Endothelial cell of hepatic sinusoid (primary cell): ENCODE measurements around the gene THUMPD1.
"Not testable (repeated sequence)": the region's sequence is repeated elsewhere in the genome, so short reads cannot be mapped to it uniquely, and the experiment has no call there.

Source experiments
- in situ Hi-C: cut with HindIII; loops from 2 replicates; pipeline ENCODE4 v1.10.0; 2017; ENCODE audit warnings: low sequenced_read_pairs

Gene THUMPD1, protein sequence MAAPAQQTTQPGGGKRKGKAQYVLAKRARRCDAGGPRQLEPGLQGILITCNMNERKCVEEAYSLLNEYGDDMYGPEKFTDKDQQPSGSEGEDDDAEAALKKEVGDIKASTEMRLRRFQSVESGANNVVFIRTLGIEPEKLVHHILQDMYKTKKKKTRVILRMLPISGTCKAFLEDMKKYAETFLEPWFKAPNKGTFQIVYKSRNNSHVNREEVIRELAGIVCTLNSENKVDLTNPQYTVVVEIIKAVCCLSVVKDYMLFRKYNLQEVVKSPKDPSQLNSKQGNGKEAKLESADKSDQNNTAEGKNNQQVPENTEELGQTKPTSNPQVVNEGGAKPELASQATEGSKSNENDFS

DNA sequence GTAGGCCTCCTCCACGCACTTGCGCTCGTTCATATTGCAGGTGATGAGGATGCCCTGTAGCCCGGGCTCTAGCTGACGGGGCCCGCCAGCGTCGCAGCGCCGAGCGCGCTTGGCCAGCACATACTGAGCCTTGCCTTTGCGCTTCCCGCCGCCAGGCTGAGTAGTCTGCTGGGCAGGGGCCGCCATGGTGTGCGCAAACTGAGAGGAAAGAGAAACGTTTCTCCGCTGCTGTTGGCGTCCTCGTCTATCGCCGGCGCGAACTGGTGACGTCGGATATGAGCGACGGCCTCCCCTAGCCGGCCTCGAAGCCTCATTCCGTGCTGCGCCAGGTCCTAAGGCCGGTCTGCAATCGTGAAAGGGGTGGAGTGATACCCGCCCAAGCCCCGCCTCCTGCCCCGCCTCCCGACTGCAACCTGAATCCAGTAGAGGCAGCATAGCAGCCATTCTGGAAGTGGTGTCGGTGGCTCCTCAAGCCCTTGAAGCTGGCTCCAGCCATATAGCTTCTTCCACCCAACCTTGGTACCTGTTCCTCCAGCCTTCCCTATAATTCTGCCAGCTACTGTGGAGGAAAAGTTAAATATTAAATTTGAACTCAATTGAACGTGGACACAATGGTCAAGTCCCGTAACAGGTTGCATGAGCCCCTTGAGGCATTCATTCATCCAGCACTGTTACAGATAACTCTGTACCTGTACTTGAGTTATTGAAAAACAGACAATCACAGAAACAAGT lies at the start of gene THUMPD1:
Gene THUMPD1 (minus strand): TSS at position 265 of the 732 bp plus-strand sequence. CDS start 79 bp downstream, at position 186.
- in situ Hi-C loops = no loop called here

GRCh38 chr16:20789130-20789529 lies 47.5 kb upstream of the THUMPD1 start:
- in situ Hi-C loops = loop anchor here (5.0 kb wide), 1 partner anchor 38 kb away; no protein-coding TSS in a partner anchor

DNA sequence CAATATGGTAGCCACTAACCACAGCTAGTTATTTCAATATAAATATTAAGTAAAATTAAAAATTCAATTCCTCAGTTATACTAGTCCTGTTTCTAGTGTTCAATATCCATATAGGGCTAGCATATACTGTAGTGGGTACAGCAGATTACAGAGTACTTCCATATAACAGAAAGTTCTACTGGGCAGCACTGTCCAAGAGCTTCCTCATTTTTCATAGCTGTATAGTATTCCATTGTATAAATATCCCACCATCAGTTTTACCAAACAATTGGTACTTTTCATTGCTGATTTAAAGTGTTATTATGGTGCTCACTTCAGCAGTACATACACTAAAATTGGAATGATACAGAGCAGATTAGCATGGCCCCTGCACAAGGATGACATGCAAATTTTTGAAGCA lies 42.6 kb upstream of the THUMPD1 start:
- in situ Hi-C loops = no loop called here

GRCh38 chr16:20782470-20782869 lies 40.9 kb upstream of the THUMPD1 start:
- in situ Hi-C loops = no loop called here

- in situ Hi-C loops = no loop called here
Measured at GRCh38 chr16:20781697-20782096, 40.1 kb upstream of the THUMPD1 start.

- in situ Hi-C loops = no loop called here
Measured at GRCh38 chr16:20774703-20775362, 33.2 kb upstream of the THUMPD1 start.

DNA sequence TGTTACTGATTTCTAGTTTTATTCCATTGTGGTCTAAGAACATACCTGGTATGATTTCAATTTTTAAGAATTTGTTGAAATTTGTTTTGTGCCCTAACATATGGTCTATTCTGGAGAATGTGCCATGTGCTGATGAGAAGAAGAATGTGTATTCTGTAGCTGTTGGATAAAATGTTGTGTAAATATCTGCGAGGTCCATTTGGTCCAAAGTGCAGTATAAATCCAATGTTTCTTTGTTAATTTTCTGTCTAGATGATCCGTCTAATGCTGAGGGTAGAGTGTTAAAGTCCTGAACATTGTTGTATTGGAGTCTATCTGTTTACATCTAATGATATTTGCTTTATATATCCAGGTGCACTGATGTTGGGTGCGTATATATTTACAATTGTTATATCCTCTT lies 32.1 kb upstream of the THUMPD1 start:
- in situ Hi-C loops = no loop called here

DNA sequence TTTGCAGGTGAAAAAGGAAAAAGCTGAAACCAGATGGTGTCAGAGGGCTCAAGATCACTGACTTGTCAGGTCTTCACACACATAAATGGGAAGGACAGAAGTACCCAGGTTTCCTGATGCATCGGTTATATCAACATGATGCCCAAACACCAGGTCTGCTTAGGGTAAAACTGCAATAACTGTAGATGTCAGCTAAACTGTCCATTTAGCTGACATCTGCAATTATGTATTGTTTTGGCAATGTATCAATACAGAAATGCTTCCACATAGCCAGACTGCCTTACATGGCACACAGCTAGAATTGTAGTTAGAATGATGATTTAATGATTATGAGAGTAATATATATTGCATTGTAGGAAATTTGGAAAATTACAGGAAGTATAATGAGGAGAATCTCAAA lies 27.2 kb upstream of the THUMPD1 start:
- in situ Hi-C loops = no loop called here

DNA sequence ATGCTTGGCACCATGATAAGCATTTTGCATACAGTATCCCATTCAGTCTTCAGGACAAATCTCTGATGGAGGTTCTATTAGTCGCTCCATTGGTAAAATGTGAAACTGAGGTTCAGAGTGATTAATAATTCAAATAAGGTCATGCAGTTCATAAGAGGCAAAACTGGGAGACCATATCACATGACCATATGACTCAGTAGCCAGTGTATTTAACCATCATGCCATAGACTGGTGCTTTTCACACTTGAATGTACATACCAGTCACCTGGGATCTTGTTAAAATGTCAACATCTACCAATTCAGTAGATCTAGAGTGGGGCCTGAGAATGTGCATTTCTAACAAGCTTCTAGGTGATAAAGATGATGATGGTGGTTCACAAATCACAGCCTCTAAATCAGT lies 26.5 kb upstream of the THUMPD1 start:
- in situ Hi-C loops = no loop called here

DNA sequence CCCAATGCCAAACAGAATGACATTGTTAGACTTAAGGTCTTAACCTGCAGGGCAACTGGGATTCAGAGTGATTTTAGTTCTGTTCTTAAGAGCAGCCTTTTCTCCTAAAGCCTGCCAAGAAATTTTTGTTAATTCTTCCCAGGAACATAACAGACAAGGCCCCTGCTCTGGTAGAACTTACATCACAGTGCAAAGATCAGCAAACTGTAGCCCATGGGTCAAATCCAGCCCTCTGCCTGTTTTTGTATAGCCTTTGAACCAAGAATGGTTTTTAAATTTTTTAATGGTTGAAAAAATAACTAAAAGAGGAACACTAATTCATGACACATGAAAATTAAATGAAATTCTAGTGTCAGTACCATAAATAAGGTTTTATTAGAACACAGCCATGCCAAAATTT lies 26.0 kb upstream of the THUMPD1 start:
- in situ Hi-C loops = no loop called here

GRCh38 chr16:20766294-20766693 lies 24.7 kb upstream of the THUMPD1 start:
- in situ Hi-C loops = no loop called here

DNA sequence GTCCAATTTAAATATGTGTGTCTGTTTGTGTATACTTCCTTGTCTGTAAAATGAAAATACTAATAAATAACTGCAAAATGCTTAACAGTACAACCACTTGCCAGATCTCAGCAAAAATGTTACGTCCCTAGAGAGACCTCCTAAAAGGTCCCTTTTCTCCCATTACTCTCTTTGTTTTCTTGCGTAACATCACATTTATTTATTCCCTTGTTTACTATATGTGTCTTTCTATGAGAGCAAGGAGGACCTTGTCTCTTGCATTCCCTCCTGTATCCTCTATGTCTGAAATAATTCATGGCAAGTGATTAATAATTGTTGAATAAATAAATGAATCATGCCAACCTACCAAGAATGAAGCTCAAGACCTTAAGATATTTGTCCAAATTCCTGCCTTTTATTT lies 24.1 kb upstream of the THUMPD1 start:
- in situ Hi-C loops = no loop called here

DNA sequence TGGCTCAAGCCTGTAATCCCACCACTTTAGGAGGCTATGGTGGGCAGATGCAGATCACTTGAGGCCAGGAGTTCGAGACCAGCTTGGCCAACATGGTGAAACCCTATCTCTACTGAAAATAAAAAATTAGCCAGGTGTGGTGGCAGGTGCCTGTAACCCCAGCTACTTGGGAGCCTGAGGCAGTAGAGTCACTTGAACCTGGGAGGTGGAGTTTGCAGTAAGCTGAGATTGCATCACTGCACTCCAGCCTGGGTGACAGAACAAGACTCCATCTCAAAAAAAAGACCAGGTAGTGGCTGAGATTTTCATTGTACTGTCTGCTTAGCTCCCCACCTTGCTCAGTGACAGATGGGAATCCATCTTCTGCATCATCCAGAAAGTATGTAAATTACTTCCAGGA lies 22.8 kb upstream of the THUMPD1 start:
- in situ Hi-C loops = not testable (repeated sequence)

DNA sequence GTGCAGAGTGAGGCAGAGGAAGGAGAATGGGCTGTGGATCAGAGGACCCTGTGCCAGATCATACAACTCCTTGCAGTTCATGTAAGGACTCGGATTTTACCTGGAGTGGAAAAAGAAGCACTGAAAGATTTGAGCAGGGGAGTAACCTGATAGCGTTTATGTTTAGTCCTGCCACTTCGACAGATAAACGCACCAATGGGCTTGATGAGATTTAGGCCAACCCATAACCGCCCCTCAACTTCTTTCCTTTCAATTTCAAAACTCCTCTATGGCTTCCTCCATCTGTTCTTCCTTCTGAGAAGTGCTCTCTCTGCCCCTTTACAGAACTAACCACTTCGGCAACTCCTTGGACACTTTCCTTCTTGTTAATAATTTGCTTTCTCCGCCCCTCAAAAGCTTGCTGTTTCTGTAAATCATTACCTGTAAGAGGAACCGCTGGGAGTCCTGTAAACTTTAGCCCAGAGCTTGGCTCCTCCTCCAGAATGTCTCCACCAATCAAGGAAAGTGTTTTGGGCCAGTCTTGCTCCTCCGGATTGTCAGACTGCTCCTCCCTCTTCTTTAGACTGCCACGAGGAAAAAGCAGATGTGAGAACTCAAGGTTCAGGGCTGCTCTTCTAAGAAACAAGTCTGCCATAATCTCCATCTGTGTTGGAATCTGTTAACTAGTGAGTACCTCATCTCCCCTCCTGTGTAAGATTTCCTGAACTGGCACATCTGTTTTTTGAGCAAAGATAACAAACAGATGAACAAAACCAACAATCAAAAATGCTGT lies 22.0 kb upstream of the THUMPD1 start, which contains the start of gene ACSM3:
Gene ACSM3 (plus strand): TSS at position 554 of the 772 bp plus-strand sequence. CDS start 6,021 bp downstream, outside the sequence.
- in situ Hi-C loops = no loop called here

- in situ Hi-C loops = no loop called here
Measured at GRCh38 chr16:20762404-20763123, 20.9 kb upstream of the THUMPD1 start.

GRCh38 chr16:20761175-20761574 lies 19.6 kb upstream of the THUMPD1 start:
- in situ Hi-C loops = no loop called here

DNA sequence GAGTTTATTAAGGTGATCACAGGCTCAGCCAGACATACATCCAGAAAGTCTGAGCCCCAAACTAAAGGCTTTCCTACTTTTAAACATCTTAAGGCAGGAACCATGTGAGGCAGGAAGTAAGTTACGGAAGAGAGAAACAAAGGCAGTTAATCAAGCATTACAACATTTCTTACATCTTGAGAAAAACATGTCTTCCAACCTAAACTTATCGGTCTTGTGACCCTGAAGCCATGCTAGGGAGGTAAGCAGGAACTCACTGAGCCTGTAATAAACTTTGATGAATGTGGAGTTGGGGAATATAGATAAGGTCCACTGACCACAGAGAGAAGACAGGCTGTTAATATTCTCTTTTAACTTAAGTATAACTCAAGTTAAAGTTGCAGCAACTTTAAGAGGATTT lies 18.7 kb upstream of the THUMPD1 start:
- in situ Hi-C loops = no loop called here

DNA sequence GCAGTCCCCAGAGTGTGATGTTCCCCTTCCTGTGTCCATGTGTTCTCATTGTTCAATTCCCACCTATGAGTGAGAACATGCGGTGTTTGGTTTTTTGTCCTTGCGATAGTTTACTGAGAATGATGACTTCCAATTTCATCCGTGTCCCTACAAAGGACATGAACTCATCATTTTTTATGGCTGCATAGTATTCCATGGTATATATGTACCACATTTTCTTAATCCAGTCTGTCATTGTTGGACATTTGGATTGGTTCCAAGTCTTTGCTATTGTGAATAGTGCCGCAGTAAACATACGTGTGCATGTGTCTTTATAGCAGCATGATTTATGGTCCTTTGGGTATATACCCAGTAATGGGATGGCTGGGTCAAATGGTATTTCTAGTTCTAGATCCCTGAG lies 14.2 kb upstream of the THUMPD1 start:
- in situ Hi-C loops = not testable (repeated sequence)

- in situ Hi-C loops = no loop called here
Measured at GRCh38 chr16:20755238-20755637, 13.6 kb upstream of the THUMPD1 start.

DNA sequence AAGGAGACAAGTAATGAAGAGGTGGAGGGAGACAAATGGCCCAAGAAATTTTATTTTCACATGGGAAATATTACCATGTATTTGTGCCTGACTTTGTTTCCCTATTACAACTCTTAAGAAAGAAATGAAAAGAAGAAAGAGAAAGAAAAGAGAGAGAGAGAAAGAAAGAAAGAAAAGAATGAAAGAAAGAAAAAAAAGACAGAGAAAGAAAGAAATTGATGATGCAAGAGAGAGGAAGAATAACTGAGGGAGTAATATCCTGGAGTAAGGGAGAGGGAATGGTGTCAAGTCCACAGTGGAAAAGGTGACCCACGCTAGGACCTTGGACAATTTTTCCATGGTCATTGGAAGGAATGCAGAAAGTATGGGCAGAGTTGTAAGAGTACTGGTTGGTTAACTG lies 12.1 kb upstream of the THUMPD1 start:
- in situ Hi-C loops = no loop called here
